NB4 (cell line): ENCODE results near the gene ZDHHC9.

Experiments
- CTCF ChIP-seq: IDR thresholded peaks from one replicate; pipeline ENCODE4 v1.5.1; 2012; ENCODE audit warnings: low read depth, low read length
- MAX ChIP-seq: IDR thresholded peaks from 2 replicates; pipeline ENCODE4 v1.6.1; 2011; ENCODE audit warnings: low read depth, low read length
- POLR2A ChIP-seq: IDR thresholded peaks from 2 replicates; pipeline ENCODE4 v1.6.1; 2011; ENCODE audit warnings: mild to moderate bottlenecking; ENCODE audit not compliant: insufficient read length; ENCODE audit errors: extremely low read depth

GRCh38 chrX:129808158-129808828 is 35.4 kb downstream of the ZDHHC9 start:
- TF ChIP-seq POLR2A = no peak
- no peak for TF ChIP-seq CTCF
- no peak for TF ChIP-seq MAX
